ENCODE measurements around the gene PAX2. TPM values are rescaled to one million over a fixed set of nuclear protein-coding genes. Genes with fewer than 3 reads are reported as not detected.

PAX2 gene
- total RNA-seq, 1 donor from 2014 or later, result 0.18 TPM

GRCh38 chr10:100848770-100849169 is 103.4 kb downstream of the PAX2 start:
- Mint-ChIP-seq H3K4me3 (ENCODE audit: low read depth) (no peak overlapping the region), H3K9me3 (no peaks in the 10 kb centered on the region), H3K27me3 (ENCODE audit: low read depth) (peaks cover 33% of the 10 kb centered on the region), H3K36me3 (ENCODE audit: low read depth) (no peaks in the 10 kb centered on the region), H3K4me1 (ENCODE audit: low read depth) (peaks cover 25% of the 10 kb centered on the region), H3K27ac (no peak overlapping the region)
- intact Hi-C loops (cut with micrococcal nuclease), result loop anchor here (5.0 kb wide), 1 partner anchor 64 kb away; the partner anchor contains the start of gene SLF2
- no peak for DNase-seq (ENCODE audit: low spot score)

- H3K27ac Mint-ChIP-seq, result no peak overlapping the region
- no peak for DNase-seq (ENCODE audit: low spot score)
- H3K4me1 Mint-ChIP-seq (ENCODE audit: low read depth), result no peaks in the 10 kb centered on the region
- no peaks in the 10 kb centered on the region for H3K9me3 Mint-ChIP-seq
- no peaks in the 10 kb centered on the region for H3K36me3 Mint-ChIP-seq (ENCODE audit: low read depth)
- intact Hi-C loops (cut with micrococcal nuclease), result no loop called here
- H3K4me3 Mint-ChIP-seq (ENCODE audit: low read depth), result no peak overlapping the region
- peaks cover 37% of the 10 kb centered on the region for H3K27me3 Mint-ChIP-seq (ENCODE audit: low read depth)
These were observed 112.9 kb downstream of the PAX2 start for GRCh38 chr10:100858261-100858660.

DNA sequence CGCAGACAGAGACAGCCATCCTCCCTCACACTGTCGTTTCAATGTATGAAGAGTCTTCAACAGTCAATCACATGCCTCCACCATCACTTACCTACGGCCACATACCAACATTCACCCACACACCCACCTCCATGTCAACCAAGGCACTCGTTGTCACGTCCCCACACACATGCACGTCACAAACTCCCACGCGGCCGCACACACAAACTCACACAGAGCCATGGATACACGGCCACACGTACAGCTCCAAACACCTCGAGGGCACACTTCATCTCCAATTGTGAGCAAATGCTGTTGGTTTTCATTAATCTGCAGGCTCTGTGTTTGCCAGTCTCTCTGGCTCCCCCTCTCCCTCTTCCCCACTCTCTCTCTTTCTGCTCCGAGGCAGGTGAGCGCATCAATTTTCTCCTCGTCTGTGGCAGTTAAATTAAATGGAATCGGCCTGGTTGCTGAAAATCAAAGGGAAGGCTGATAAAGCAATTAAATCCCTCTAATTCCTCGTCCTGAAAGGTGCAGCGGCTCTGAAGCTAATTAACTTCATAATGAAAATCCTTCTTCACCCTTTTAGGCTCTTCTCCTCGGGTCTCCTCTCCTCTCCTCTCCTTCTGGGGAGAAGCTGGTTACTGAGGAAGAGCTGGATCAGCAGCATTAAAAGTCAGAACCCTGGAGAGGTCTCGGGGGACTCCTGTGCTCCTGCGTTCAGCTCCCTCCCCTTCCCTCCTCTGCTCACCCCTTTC is 113.5 kb downstream of the PAX2 start:
- no peaks in the 10 kb centered on the region for H3K9me3 Mint-ChIP-seq
- H3K4me1 Mint-ChIP-seq (ENCODE audit: low read depth), result no peaks in the 10 kb centered on the region
- intact Hi-C loops (cut with micrococcal nuclease), result no loop called here
- peaks cover 37% of the 10 kb centered on the region for H3K27me3 Mint-ChIP-seq (ENCODE audit: low read depth)
- H3K36me3 Mint-ChIP-seq (ENCODE audit: low read depth), result no peaks in the 10 kb centered on the region
- H3K27ac Mint-ChIP-seq, result no peak overlapping the region
- no peak overlapping the region for H3K4me3 Mint-ChIP-seq (ENCODE audit: low read depth)
- no peak for DNase-seq (ENCODE audit: low spot score)

- Mint-ChIP-seq H3K4me3 (ENCODE audit: low read depth) (no peak overlapping the region), H3K9me3 (no peaks in the 10 kb centered on the region), H3K4me1 (ENCODE audit: low read depth) (no peaks in the 10 kb centered on the region), H3K27ac (no peak overlapping the region), H3K36me3 (ENCODE audit: low read depth) (no peaks in the 10 kb centered on the region), H3K27me3 (ENCODE audit: low read depth) (peaks cover 37% of the 10 kb centered on the region)
- intact Hi-C loops (cut with micrococcal nuclease), result no loop called here
- DNase-seq (ENCODE audit: low spot score), result no peak
These were observed 114.0 kb downstream of the PAX2 start for GRCh38 chr10:100859484-100859763.

- no peaks in the 10 kb centered on the region for H3K9me3 Mint-ChIP-seq
- no peaks in the 10 kb centered on the region for H3K36me3 Mint-ChIP-seq (ENCODE audit: low read depth)
- H3K27me3 Mint-ChIP-seq (ENCODE audit: low read depth), result peaks cover 38% of the 10 kb centered on the region
- no peak for DNase-seq (ENCODE audit: low spot score)
- no peak overlapping the region for H3K27ac Mint-ChIP-seq
- intact Hi-C loops (cut with micrococcal nuclease), result no loop called here
- no peak overlapping the region for H3K4me3 Mint-ChIP-seq (ENCODE audit: low read depth)
- peaks cover 2% of the 10 kb centered on the region for H3K4me1 Mint-ChIP-seq (ENCODE audit: low read depth)
These were observed 118.1 kb downstream of the PAX2 start for GRCh38 chr10:100863433-100863832.

- no peak for DNase-seq (ENCODE audit: low spot score)
- peaks cover 36% of the 10 kb centered on the region for H3K27me3 Mint-ChIP-seq (ENCODE audit: low read depth)
- intact Hi-C loops (cut with micrococcal nuclease), result no loop called here
- no peak overlapping the region for H3K4me3 Mint-ChIP-seq (ENCODE audit: low read depth)
- no peak overlapping the region for H3K27ac Mint-ChIP-seq
- H3K4me1 Mint-ChIP-seq (ENCODE audit: low read depth), result peaks cover 2% of the 10 kb centered on the region
- H3K36me3 Mint-ChIP-seq (ENCODE audit: low read depth), result no peaks in the 10 kb centered on the region
- no peaks in the 10 kb centered on the region for H3K9me3 Mint-ChIP-seq
These were observed 118.9 kb downstream of the PAX2 start for GRCh38 chr10:100864036-100864885.

DNA sequence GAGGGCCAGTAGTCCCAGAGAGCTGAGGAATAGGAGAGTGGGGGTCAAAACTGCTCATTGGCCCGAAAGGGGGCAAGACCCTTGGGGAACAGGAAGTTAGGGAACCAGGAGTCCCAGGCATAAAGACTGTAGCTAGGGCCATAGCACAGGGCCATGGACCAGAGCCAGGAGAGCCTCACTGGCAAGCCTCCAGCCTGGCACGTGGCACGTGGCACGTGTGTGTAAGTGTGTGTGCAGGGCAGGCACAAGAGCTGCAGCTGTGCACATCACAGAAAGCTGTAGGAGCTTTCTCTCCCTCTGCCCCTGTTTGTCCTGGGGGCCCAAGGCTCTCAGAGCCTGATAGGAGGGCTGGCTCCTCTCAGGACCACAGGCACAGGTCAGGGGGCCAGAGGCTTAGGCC is 119.6 kb downstream of the PAX2 start:
- Mint-ChIP-seq H3K36me3 (ENCODE audit: low read depth) (no peaks in the 10 kb centered on the region), H3K9me3 (no peaks in the 10 kb centered on the region), H3K27ac (no peak overlapping the region), H3K4me3 (ENCODE audit: low read depth) (no peak overlapping the region), H3K27me3 (ENCODE audit: low read depth) (peaks cover 32% of the 10 kb centered on the region), H3K4me1 (ENCODE audit: low read depth) (peaks cover 2% of the 10 kb centered on the region)
- DNase-seq (ENCODE audit: low spot score), result no peak
- intact Hi-C loops (cut with micrococcal nuclease), result no loop called here

- Mint-ChIP-seq H3K4me3 (ENCODE audit: low read depth) (no peak overlapping the region), H3K36me3 (ENCODE audit: low read depth) (no peaks in the 10 kb centered on the region), H3K4me1 (ENCODE audit: low read depth) (peaks cover 2% of the 10 kb centered on the region), H3K9me3 (no peaks in the 10 kb centered on the region), H3K27me3 (ENCODE audit: low read depth) (peaks cover 30% of the 10 kb centered on the region), H3K27ac (no peak overlapping the region)
- DNase-seq (ENCODE audit: low spot score), result no peak
- intact Hi-C loops (cut with micrococcal nuclease), result no loop called here
These were observed 120.6 kb downstream of the PAX2 start for GRCh38 chr10:100866010-100866409.

- no peaks in the 10 kb centered on the region for H3K9me3 Mint-ChIP-seq
- intact Hi-C loops (cut with micrococcal nuclease), result no loop called here
- no peak overlapping the region for H3K4me3 Mint-ChIP-seq (ENCODE audit: low read depth)
- H3K4me1 Mint-ChIP-seq (ENCODE audit: low read depth), result peaks cover 2% of the 10 kb centered on the region
- peaks cover 28% of the 10 kb centered on the region for H3K27me3 Mint-ChIP-seq (ENCODE audit: low read depth)
- no peak for DNase-seq (ENCODE audit: low spot score)
- H3K27ac Mint-ChIP-seq, result no peak overlapping the region
- no peaks in the 10 kb centered on the region for H3K36me3 Mint-ChIP-seq (ENCODE audit: low read depth)
These were observed 121.3 kb downstream of the PAX2 start for GRCh38 chr10:100866575-100867098.

DNA sequence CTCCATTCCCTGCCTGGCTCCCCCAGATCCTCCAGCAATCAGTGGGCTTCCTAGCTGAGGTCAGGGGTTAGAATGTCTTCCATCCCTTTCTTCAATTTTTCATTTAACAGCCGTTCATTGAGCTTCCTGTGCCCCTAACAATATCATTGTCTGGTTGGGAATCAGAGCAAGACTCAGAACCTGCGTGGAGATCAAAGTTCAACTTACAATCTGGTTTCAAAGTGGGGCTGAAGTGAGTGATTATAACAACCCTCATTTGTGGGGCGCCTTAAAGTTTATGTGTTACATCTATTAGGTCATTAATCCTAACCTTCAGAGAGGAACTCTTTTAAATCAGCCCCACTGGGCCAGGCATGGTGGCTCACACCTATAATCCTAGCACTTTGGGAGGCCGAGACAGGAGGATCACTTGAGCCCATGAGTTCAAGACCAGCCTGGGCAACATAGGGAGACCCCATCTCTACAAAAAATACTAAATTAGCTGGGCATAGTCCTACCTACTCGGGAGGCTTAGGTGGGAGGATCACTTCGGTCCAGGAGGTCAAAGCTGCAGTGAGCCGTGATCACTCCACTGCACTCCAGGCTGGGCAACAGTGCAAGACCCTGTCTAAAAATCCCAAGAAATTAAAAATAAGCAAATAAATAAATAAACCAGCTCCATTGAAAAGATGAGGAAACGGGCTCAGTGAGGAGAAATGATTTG is 122.0 kb downstream of the PAX2 start:
- no peak overlapping the region for H3K27ac Mint-ChIP-seq
- intact Hi-C loops (cut with micrococcal nuclease), result no loop called here

DNA sequence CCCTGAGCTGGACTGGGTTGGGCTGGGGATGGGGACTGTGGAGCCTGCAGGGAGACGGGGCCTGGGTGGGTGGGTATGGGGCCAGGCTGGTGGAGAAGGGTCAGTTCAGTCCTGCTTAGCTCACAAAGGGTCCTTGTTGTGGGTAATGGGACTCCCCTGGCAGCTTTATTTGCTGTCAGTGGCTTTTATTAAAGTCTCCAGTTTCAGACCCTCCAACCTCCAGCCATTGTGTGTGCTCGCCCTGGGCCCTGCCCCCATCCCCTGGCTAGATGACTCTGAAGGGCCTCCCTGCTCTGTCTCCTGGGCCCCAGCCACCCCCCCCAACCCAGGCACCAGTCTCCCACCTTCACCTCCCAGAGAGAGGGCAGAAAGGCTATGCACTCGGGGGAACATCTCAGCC is 123.0 kb downstream of the PAX2 start:
- Mint-ChIP-seq H3K4me3 (ENCODE audit: low read depth) (no peak overlapping the region), H3K27me3 (ENCODE audit: low read depth) (peaks cover 22% of the 10 kb centered on the region), H3K36me3 (ENCODE audit: low read depth) (no peaks in the 10 kb centered on the region), H3K9me3 (no peaks in the 10 kb centered on the region), H3K4me1 (ENCODE audit: low read depth) (peaks cover 2% of the 10 kb centered on the region), H3K27ac (no peak overlapping the region)
- DNase-seq (ENCODE audit: low spot score), result no peak
- intact Hi-C loops (cut with micrococcal nuclease), result no loop called here

More for the DNA sequence above, 122.0 kb downstream of the PAX2 start:
- Mint-ChIP-seq H3K4me1 (ENCODE audit: low read depth) (peaks cover 2% of the 10 kb centered on the region), H3K27me3 (ENCODE audit: low read depth) (peaks cover 24% of the 10 kb centered on the region), H3K9me3 (no peaks in the 10 kb centered on the region), H3K4me3 (ENCODE audit: low read depth) (no peak overlapping the region), H3K36me3 (ENCODE audit: low read depth) (no peaks in the 10 kb centered on the region)
- DNase-seq (ENCODE audit: low spot score), result no peak

GRCh38 chr10:100869399-100869798 is 124.0 kb downstream of the PAX2 start:
- DNase-seq (ENCODE audit: low spot score), result no peak
- H3K27ac Mint-ChIP-seq, result no peak overlapping the region

More at GRCh38 chr10:100869399-100869798, 124.0 kb downstream of the PAX2 start:
- H3K4me1 Mint-ChIP-seq (ENCODE audit: low read depth), result peaks cover 2% of the 10 kb centered on the region
- intact Hi-C loops (cut with micrococcal nuclease), result no loop called here
- no peak overlapping the region for H3K4me3 Mint-ChIP-seq (ENCODE audit: low read depth)
- H3K27me3 Mint-ChIP-seq (ENCODE audit: low read depth), result peaks cover 23% of the 10 kb centered on the region
- no peaks in the 10 kb centered on the region for H3K36me3 Mint-ChIP-seq (ENCODE audit: low read depth)
- no peaks in the 10 kb centered on the region for H3K9me3 Mint-ChIP-seq
